NCI-H748 (cell line): Measurements from ENCODE around the gene SLC52A1.
"Not testable (repeated sequence)": the region's sequence is repeated elsewhere in the genome, so short reads cannot be mapped to it uniquely, and the experiment has no call there.

Experiments
- DNase-seq: peaks from one replicate; lab custom pipeline; 2025; ENCODE audit not compliant: unreplicated experiment; lab: John Stamatoyannopoulos, UW

SLC52A1 gene

DNA sequence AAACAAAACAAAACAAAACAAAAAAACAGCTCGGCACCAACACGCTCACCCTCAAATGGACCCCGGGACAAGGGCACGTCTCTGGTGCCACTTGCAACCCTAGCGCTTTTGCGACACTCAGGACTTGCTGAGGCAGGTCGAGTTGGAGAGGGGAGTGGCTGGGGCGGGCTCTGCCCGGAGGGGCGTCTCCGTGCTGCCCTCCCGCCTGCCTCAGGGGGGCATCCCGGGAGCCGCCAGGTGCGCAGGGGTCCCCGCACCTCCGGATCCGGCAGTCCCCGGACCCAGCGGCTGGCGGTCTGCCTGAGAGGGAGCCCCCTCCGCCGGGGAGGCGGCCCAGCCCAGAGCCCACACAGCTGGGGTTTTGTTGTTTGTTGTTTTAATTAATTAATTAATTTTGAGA is at the start of gene SLC52A1:
SLC52A1 (minus strand) TSS at position 112 of the 400 bp plus-strand sequence. CDS start 820 bp downstream, outside the sequence.
- peak; percentile 73 for DNase-seq

DNA sequence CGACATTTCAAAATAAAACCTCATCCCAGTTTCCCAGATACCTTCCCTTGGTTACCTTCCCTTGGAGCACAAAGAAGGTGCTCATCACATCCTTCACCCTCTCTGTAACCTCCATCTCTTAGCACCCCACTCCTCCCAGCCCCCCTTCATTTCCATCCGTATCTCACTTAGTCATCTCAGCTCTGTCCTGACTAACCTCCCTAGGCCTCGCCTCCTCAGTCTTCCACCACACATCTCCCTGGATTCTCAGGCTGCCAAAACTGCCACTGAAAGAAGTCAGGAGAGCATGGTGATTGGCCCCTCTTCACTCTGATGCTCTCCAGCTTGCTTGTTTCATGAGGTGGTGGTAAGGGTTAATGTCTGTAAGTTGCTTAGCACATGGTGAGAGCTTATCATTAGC is 45.4 kb upstream of the SLC52A1 start:
- DNase-seq: no peak

DNA sequence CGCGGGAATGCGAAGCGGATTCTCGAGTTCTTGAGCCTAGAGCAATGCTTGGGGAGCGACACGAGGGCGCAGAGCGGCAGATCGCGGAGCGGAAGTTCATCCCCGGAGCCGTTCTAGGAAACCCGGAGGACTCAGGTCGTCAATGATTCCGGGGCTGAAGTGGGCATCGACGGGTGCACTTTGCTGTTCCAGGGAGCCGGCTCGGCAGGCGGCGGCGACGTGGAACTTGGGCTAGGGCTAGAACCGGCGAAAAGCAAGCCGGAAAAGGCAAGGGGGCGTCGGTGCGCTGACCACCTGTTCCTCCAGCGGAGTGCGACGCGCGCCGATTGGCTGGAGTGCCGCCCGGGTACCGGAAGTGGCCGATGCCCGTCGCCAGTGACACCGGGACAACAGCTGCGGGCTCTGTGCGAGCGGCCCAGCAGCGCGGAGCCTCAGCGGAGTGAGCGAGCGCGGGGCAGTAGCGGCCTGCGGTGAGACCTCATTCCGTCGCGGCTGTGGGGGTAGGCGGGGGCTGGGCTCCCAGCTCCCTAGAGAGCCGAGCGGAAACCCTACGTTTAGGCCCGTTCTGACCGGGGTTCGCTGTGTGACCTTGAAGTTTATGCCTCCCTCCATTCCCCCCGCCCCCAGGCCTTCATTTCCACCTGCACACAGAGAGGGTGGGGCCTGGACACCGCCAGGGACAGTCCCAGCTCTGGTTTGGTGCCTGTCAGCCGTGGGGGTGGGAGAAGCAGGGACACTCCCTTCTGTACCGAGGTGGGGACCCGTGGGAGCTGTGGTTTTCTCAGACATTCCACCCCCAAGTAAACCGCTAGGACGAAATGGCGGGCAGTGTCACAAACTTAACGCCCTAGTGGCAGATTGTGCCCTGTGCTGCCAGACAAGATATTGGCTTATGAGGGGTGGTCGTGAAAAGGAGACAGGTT is 43.1 kb upstream of the SLC52A1 start, which contains the start of gene ZFP3:
ZFP3 (plus strand) TSS at position 362 of the 923 bp plus-strand sequence. CDS start 13,038 bp downstream, outside the sequence.
- peak; percentile 96 for DNase-seq

DNA sequence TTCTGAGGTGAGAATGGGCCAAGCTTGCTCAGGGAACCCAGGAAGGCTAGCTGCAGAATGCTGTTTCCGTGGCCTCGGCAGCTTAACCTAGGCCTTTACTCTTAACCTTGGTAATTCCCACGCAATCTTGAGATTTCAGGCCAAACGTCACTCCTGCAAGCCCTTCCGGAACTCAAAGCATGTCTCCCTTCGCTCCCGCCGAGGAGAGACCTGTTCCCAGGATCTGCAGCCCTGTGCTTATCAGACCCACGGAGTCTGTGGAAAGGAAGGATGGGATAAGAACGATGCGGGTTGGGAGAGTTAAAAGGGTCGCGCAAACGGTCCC is 42.5 kb upstream of the SLC52A1 start:
- DNase-seq: no peak

DNA sequence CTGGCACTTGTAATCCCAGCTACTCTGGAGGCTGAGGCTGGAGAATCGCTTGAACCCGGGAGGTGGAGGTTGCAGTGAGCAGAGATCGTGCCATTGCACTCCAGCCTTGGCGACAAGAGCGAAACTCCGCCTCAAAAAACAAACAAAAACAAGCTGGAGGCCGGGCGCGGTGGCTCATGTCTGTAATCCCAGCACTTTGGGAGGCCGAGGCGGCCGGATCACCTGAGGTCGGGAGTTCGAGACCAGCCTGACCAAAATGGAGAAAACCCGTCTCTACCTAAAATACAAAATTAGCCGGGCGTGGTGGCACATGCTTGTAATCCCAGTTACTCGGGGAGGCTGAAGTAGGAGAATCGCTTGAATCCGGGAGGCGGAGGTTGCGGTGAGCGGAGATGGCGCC is 42.0 kb upstream of the SLC52A1 start:
- not testable (repeated sequence) for DNase-seq

DNA sequence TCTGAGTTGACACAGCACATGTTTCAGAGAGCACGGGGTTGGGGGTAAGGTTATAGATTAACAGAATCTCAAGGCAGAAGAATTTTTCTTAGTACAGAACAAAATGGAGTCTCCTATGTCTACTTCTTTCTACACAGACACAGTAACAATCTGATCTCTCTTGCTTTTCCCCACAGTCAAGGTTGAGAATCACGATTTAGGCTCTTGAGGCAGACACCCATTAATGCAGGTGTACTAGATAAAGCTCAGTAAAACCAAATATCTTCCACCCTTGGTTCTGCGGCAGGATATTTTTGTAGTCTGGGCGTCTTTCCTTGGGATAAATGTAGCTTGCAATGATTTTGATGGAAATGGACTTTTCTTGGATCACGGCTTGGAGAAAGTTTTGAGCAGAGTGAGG is 40.2 kb upstream of the SLC52A1 start:
- DNase-seq: not testable (repeated sequence)

DNA sequence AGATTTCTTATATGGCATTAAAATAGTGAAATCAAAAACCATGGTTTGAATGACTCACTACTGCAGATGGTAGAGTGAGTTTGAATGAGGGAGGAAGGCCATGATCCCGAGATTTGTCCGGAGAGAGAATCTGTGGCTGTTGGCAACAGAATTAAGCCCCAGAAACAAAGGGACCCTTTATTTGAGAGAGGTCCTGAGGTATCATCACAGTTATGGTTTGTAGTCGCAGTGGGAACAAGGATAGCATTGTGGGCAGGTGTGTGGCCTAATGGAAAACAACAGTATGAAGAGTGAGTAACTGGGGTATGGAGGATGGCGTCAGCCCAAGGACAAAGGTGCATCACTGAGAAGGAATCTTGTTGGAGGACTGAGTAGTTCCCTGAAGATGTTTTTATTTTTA is 34.5 kb upstream of the SLC52A1 start:
- DNase-seq: no peak

DNA sequence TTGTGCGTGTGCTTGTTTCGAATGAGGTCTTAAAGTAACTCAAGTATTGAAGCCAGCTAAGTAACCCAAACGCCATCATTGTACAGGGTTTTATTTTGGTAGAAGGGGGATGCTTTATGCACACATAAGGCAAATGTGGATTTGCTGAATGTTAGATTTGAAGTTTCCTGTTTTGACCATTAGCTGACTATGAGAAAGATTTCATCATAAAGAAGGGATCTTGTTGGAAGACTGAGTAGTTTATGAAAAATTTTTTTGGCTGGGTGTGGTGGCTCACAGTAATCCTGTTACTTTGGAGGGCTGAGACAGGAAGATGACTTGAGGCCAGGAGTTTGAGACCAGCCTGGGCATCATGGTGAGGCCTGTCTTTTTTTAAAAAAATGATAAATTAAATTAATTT is 33.0 kb upstream of the SLC52A1 start:
- no peak for DNase-seq

DNA sequence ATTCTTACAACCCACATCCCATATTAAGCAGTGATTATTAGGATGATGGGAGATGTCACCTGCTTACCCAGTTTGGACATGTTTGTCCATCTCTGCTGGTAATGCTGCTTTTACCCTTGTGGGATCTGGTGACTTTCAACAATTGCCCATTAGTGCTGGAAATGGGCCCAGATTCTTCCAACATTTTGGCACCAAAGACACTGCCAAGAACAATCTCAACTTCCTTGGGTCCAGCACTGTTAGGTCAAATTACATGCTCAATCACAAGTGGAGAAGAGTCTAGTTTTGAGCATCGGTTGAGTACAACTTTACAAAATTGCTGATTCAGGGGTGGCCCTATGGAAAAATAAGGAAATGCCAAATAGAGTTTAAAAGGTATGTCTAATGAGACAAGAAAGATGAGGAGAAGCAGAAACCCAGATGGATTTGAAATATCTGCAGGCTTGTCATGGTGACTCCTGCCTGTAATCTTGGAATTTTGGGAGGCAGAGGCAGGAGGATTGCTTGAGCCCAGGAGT is 30.1 kb upstream of the SLC52A1 start:
- no peak for DNase-seq

DNA sequence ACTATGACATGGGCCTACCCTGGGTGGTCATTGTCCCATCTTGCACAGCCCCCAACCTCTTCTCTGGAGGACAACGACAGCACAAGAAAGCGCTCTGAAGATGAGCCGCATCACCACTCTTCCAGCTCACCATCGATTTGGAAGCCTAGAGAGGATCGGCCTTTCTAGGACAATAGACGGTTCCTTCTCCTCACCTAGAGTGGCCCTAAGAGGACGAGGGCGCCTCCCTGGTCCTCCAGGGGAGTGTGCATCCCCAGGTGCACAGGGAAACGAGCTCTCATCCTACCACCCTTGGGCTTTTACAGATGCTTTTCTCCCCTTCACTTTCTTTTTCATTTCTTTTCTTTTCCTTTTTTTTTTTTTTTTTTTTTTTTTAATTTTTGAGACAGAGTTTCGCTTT is 20.3 kb upstream of the SLC52A1 start:
- peak; percentile 51 for DNase-seq

DNA sequence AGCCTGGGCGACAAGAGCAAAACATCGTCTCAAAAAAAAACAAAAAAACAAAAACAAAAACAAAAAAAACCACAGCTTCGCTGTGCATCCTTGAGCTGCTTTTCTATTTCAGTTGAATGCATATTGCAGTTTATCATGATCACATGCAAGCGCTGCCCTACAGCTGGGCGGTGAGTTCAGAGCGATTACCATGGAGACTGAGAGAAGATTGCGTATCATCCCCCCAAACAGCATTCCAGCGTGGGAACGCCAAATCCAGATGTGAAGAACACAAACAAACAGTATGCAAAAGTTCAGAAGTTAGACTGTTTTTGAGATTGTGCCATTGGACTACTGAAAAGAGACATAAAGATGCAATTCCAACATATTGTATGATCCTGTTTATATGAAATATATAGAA is 15.1 kb upstream of the SLC52A1 start:
- no peak for DNase-seq

DNA sequence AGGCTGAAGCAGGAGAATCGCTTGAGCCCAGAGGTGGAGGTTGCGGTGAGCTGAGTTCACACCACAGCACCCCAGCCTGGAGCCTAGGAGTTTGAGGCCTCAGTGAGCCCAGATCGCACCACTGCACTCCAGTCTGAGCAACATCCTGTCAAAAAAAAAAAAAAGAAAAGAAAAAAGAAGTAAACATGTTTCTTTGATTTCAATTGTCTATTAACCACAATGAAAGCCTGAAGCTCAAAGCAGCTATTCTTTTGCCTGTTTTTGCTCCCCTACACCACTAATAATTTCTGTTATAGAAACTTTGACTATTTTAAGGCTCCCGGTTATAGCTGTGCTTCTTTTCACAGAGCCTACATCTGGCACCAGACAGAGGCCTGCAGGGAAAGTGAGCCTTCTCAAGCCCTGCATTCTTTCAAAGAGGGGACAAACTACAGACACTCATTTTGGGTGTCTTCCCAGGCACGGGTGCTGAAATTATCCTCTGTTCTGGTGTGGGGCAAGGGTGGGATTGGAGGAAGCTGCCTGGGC is 14.2 kb upstream of the SLC52A1 start:
- DNase-seq: no peak

DNA sequence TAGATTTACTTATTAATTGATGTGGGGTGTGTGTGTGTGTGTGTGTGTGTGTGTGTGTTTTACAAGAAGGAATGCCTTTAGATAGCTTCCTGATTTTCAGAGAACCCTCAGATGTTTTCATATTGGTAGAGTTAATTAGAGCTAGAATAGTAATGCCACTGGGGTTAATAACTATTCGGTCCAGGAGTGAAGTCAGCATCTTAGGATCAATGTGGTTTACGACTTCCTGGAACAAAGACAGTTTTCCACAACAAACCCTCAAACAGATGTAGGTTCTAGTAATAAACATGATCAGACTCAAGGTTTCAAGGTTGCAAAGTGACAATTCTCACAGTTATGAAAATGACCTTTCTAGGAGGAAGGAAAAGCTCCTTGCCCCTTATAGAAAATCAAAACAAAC is 12.2 kb upstream of the SLC52A1 start:
- no peak for DNase-seq

DNA sequence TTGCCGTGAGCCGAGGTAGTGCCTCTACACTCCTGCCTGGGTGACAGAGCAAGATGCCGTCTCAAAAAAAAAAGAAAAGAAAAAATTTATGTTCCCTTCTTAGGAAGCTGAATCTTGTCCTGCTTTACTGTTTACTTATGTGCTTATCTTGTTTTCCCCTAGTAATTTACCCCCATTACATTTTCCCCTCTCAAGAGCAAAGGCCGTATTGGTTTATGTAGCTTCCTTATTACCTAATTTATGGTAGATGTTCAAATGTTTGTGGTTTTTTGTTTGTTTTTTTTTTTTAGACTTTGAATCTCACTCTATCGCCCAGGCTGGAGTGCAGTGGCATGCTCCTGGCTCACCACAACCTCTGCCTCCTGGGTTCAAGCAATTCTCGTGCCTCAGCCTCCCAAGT is 10.3 kb upstream of the SLC52A1 start:
- no peak for DNase-seq

DNA sequence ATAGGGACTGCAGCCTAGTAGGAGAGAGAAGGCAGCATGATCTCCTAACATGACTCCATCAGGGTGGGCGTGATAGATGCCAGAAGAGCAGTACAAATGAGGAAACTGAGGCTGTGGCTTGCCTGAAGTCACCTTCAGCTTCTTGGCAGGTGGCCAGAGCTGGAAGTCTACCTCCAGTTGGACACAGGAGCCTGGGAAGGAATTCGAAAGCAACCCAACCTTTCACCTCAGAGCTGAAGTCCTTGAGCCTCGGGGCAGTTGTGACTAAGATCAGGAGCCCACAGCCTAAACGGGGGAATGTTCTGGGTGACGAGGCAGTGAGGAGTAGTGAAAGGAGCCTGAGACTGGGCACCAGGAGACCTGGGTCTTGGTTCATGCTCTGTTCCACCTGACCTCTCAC is 9.4 kb upstream of the SLC52A1 start:
- no peak for DNase-seq

DNA sequence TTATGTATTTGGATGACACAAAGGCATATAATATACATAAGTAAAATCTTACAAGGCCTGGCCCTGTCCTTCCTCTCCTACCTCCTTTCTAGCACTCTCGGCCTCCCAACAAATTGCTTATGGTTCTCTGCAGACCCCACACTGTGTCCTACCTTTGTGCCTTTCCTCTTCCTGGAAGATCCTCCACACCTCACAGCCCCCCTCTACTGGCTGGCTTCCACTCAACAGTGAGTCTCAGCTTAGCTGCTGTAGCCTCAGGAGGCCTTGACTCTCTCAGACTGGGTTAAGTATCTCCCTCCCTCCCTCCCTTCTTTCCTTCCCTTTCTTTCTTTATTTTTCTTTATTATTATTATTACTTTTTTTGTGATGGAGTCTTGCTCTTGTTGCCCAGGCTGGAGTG is 8.3 kb upstream of the SLC52A1 start:
- DNase-seq: no peak

DNA sequence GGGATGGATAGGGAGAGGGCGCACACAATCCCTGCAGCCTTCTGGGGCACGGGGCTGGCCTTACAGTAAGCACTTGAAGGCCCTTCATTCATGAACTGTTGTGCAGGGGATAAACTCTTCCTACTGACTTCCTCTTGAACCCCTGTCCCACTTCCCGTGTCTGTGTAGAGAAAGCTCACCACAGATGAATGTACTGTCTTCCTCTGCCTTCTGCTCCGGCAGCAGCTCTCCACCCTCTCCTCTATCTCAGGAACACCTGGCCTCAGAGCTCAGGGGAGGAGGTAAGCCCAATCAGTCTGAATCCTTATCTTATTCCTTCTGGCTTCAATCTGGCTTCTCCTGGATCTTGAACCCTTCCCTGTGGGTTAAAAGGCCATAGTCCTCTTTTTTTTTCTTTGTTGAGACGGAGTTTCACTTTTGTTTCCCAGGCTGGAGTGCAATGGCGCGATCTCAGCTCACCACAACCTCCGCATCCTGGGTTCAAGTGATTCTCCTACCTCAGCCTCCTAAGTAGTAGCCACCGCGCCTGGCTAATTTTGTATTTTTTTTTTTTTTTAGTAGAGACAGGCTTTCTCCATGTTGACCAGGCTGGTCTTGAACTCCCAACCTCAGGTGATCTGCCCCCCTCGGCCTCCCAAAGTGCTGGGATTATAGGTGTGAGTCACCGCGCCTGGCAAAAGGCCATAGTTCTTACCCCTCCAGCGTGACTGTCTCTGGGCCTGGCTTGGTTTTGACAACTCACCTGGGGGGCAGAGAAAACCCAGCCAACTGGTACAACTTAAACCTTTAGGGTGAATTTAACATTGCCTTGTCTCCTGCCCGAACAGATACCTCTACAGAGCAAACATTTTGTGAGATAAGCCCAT is 7.2 kb upstream of the SLC52A1 start:
- no peak for DNase-seq

DNA sequence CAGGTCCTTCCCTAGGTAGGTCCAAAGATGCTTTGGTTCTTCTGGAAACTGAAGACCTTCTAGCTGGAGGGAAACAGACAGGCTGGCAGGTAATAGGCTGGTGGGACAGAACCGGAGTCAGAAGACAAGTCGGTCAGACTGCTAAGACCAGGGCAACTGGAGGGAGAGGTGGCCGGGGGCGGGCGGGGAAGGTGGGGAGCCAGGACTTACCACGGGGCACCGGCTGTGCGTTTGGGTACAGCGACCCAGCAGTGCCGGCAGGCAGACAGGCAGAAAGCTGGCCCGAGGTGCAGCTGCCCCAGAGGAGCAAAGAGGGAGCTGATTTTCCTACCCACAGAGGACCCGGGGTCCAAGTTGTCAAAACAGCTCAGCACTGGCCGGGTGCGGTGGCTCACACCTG is 575 bp downstream of the SLC52A1 start:
- DNase-seq: no peak

DNA sequence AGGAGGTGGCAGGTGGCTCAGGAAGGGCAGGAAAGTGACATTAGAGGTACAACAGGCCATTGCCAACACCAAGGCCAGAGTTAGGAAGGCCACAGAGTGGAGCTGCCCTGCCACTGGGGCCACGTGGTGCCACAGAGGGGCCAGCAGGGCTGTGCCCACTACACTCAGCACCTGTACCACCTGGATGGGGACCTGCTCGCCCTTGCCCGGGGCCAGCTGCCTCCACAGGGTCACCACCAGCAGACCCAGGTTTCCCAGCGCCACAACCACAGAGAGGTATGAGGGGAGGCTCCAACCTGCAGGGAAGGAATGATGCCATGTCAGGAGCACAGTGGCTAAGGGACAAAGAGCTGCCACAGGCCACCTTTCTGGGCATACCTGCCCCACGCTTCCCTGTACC is 1.2 kb downstream of the SLC52A1 start:
- no peak for DNase-seq

DNA sequence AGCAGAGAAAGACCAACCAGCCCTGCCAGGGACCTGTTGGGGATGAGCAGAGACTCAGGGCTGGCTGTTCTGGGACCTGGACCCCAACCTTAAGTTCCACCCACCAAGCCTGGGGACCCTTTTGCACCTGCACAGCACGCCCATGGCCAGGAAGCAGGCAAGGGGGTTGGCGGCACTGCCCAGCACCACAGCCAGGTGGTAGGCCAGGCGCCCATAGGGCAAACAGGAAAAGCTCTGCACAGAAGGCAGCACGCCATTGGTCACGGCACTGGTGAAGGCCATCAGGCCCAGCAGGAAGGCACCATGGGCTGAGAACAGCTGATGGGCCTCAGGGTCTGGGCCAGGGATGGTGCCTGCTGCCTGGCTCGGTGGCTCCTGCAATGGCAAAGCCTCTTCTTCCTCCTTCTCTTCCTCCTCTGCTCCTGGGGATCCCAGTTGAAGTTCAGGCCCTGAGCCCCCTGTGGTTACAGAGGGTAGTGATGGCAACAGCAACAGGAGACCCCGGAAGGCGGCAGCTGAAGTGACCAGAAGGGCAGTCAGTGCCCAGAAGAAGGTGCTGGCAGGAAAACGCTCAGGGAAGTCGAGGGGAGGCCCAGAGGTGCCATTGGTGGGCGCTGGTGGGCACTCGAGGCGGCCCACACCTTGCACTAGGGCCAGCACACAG is 1.7 kb downstream of the SLC52A1 start:
- DNase-seq: no peak

DNA sequence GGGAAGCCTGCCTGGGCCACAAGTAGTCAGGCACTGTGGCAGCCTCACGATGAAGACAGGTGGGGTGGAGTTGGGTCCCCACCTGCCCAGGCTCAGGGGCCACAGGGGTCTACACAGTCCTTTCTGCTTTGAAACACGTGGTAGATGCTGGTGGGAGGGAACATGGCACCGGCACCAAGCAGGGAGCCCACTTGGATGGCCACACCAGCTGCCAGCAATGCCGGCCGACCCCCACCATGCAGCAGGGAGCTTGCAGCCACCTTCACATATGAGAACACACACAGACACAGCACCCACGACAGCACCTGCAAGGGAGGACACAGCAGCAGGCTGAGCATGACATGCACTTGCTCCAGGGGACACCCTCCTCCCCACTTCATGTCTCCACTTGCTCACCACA is 2.4 kb downstream of the SLC52A1 start:
- DNase-seq: no peak
